ENCODE results near the gene ADH6.

Gene ADH6

DNA sequence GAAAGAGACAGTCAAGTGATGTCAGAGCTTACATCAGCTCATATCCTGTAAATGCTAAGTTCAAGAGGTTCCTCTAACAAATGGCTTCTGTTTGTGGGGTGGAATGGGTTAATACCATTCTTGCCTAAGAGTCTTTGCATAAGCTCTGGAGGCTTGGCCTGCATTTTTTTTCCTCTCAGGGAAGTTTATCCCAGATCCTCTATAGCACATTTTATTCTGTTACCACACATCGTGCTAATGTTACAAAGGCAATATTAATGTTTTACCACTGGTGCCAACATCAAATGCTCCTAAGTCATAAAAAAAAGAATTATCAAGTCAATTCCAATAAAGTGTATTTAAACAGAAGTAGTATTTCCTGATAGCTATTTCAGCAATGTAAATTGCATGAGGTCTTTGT is 2.9 kb upstream of the ADH6 start:
- Histone ChIP-seq H3F3A (ENCODE audit: control insufficient read depth, insufficient read depth) (no peaks in the 10 kb centered on the region), H3K4me3 (ENCODE audit: low read length) (no peak overlapping the region), H3K36me3 (ENCODE audit: control insufficient read depth, low read length) (no peaks in the 10 kb centered on the region), H3K9me2 (replicated peaks; ENCODE audit: control insufficient read depth, low read length) (no peaks in the 10 kb centered on the region), H3K4me2 (ENCODE audit: low read length) (no peak overlapping the region), H3K4me1 (ENCODE audit: control insufficient read depth, low read length) (no peaks in the 10 kb centered on the region), H3K9me3 (ENCODE audit: control insufficient read depth, insufficient read depth, low read length) (no peaks in the 10 kb centered on the region), H3K79me2 (ENCODE audit: control insufficient read depth, low read length) (no peaks in the 10 kb centered on the region), H4K20me1 (ENCODE audit: control insufficient read depth, insufficient read depth, low read depth, low read length) (no peaks in the 10 kb centered on the region), H3K27ac (ENCODE audit: low read depth, low read length) (no peak overlapping the region), H3K27me3 (ENCODE audit: control insufficient read depth, low read length) (no peaks in the 10 kb centered on the region)
- no peak for TF ChIP-seq EZH2phosphoT487 (IDR thresholded peaks at IDR 0.05; ENCODE audit: borderline replicate concordance, low read length)
- TF ChIP-seq, protein P1, sequence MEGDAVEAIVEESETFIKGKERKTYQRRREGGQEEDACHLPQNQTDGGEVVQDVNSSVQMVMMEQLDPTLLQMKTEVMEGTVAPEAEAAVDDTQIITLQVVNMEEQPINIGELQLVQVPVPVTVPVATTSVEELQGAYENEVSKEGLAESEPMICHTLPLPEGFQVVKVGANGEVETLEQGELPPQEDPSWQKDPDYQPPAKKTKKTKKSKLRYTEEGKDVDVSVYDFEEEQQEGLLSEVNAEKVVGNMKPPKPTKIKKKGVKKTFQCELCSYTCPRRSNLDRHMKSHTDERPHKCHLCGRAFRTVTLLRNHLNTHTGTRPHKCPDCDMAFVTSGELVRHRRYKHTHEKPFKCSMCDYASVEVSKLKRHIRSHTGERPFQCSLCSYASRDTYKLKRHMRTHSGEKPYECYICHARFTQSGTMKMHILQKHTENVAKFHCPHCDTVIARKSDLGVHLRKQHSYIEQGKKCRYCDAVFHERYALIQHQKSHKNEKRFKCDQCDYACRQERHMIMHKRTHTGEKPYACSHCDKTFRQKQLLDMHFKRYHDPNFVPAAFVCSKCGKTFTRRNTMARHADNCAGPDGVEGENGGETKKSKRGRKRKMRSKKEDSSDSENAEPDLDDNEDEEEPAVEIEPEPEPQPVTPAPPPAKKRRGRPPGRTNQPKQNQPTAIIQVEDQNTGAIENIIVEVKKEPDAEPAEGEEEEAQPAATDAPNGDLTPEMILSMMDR (IDR thresholded peaks at IDR 0.05; ENCODE audit: low read depth, low read length, poor library complexity, severe bottlenecking), result no peak

DNA sequence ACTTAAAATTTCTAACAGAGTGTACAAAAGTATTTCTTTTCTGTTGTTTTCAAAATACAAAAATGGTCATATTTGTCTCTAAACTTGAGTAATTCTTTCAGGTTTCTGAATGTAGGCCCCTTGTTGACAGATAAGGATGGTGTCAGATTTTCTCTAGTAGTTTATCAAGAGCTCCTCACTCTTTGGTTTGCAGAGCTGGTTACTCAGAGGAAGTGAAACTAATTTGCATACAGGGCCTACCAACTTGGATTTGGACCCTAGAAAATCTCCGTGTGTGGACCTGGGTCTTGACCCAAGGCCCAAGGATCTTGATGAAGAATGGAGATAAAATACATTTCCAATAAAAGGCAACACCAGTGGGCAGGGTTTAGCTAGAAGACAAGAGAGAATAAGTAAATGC is 433 bp upstream of the ADH6 start:
- no peak for TF ChIP-seq EZH2phosphoT487 (IDR thresholded peaks at IDR 0.05; ENCODE audit: borderline replicate concordance, low read length)
- TF ChIP-seq, protein P1 (IDR thresholded peaks at IDR 0.05; ENCODE audit: low read depth, low read length, poor library complexity, severe bottlenecking), result no peak
- Histone ChIP-seq H3K36me3 (ENCODE audit: control insufficient read depth, low read length) (no peaks in the 10 kb centered on the region), H3K79me2 (ENCODE audit: control insufficient read depth, low read length) (no peaks in the 10 kb centered on the region), H3K9me3 (ENCODE audit: control insufficient read depth, insufficient read depth, low read length) (no peaks in the 10 kb centered on the region), H3K4me1 (ENCODE audit: control insufficient read depth, low read length) (no peaks in the 10 kb centered on the region), H3K4me3 (ENCODE audit: low read length) (no peak overlapping the region), H4K20me1 (ENCODE audit: control insufficient read depth, insufficient read depth, low read depth, low read length) (no peaks in the 10 kb centered on the region), H3K27ac (ENCODE audit: low read depth, low read length) (no peak overlapping the region), H3F3A (ENCODE audit: control insufficient read depth, insufficient read depth) (no peaks in the 10 kb centered on the region), H3K9me2 (replicated peaks; ENCODE audit: control insufficient read depth, low read length) (no peaks in the 10 kb centered on the region), H3K27me3 (ENCODE audit: control insufficient read depth, low read length) (no peaks in the 10 kb centered on the region), H3K4me2 (ENCODE audit: low read length) (no peak overlapping the region)

GRCh38 chr4:99215521-99215920 is 3.5 kb downstream of the ADH6 start:
- H3K4me1 ChIP-seq (ENCODE audit: control insufficient read depth, low read length), result no peaks in the 10 kb centered on the region
- no peaks in the 10 kb centered on the region for H3K9me3 ChIP-seq (ENCODE audit: control insufficient read depth, insufficient read depth, low read length)
- no peak overlapping the region for H3K4me3 ChIP-seq (ENCODE audit: low read length)
- no peaks in the 10 kb centered on the region for H3K27me3 ChIP-seq (ENCODE audit: control insufficient read depth, low read length)
- TF ChIP-seq, protein P1 (IDR thresholded peaks at IDR 0.05; ENCODE audit: low read depth, low read length, poor library complexity, severe bottlenecking), result no peak
- no peak for TF ChIP-seq EZH2phosphoT487 (IDR thresholded peaks at IDR 0.05; ENCODE audit: borderline replicate concordance, low read length)
- H3K4me2 ChIP-seq (ENCODE audit: low read length), result no peak overlapping the region
- no peaks in the 10 kb centered on the region for H3K79me2 ChIP-seq (ENCODE audit: control insufficient read depth, low read length)
- no peaks in the 10 kb centered on the region for H3K36me3 ChIP-seq (ENCODE audit: control insufficient read depth, low read length)
- H3K27ac ChIP-seq (ENCODE audit: low read depth, low read length), result no peak overlapping the region
- no peaks in the 10 kb centered on the region for H3F3A ChIP-seq (ENCODE audit: control insufficient read depth, insufficient read depth)
- no peaks in the 10 kb centered on the region for H3K9me2 ChIP-seq (replicated peaks; ENCODE audit: control insufficient read depth, low read length)
- H4K20me1 ChIP-seq (ENCODE audit: control insufficient read depth, insufficient read depth, low read depth, low read length), result no peaks in the 10 kb centered on the region

DNA sequence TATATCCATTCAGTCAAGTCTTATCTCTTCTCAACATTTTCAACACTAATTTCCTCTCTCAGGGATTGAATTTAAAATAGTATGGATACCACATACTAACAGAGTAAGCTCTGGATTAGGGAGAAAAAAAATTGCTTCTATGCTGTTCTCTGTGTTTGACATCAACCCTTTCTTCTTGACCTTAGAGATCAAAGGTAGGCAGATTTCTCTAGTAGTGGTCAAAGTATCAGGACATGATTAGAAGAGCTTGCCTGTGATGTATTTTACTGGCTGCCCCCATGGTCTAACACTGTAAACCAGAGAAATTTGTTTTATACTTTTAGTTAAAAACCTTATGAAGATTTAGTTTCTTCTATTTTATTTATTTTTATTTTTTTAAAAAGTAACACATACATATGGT is 8.3 kb downstream of the ADH6 start:
- Histone ChIP-seq H3K4me2 (ENCODE audit: low read length) (no peak overlapping the region), H3K9me2 (replicated peaks; ENCODE audit: control insufficient read depth, low read length) (no peaks in the 10 kb centered on the region), H3K27me3 (ENCODE audit: control insufficient read depth, low read length) (no peaks in the 10 kb centered on the region), H3K9me3 (ENCODE audit: control insufficient read depth, insufficient read depth, low read length) (no peaks in the 10 kb centered on the region), H3K36me3 (ENCODE audit: control insufficient read depth, low read length) (no peaks in the 10 kb centered on the region), H3K4me1 (ENCODE audit: control insufficient read depth, low read length) (no peaks in the 10 kb centered on the region), H4K20me1 (ENCODE audit: control insufficient read depth, insufficient read depth, low read depth, low read length) (no peaks in the 10 kb centered on the region), H3K4me3 (ENCODE audit: low read length) (no peak overlapping the region), H3K27ac (ENCODE audit: low read depth, low read length) (no peak overlapping the region), H3K79me2 (ENCODE audit: control insufficient read depth, low read length) (no peaks in the 10 kb centered on the region), H3F3A (ENCODE audit: control insufficient read depth, insufficient read depth) (no peaks in the 10 kb centered on the region)
- no peak for TF ChIP-seq EZH2phosphoT487 (IDR thresholded peaks at IDR 0.05; ENCODE audit: borderline replicate concordance, low read length)
- TF ChIP-seq, protein P1 (IDR thresholded peaks at IDR 0.05; ENCODE audit: low read depth, low read length, poor library complexity, severe bottlenecking), result no peak

Measured in DOHH2 (cell line).